Measurements from ENCODE around the gene ABCC6.

ABCC6 gene

GRCh38 chr16:16099320-16099719, 124.0 kb downstream of the ABCC6 start:
- Histone ChIP-seq H3K27ac (ENCODE audit: low read depth, low read length) (no peak overlapping the region), H3K36me3 (ENCODE audit: control insufficient read depth, insufficient read depth, low read length) (peaks cover 69% of the 10 kb centered on the region), H3K9me3 (ENCODE audit: control insufficient read depth, insufficient read depth, low read length) (no peaks in the 10 kb centered on the region), H3K4me3 (ENCODE audit: low read depth, low read length) (no peak overlapping the region), H3K4me1 (ENCODE audit: control insufficient read depth, insufficient read depth, low read length) (no peaks in the 10 kb centered on the region), H3K27me3 (ENCODE audit: control insufficient read depth, insufficient read depth, low read length) (no peaks in the 10 kb centered on the region), H3K9ac (ENCODE audit: low read depth, low read length) (no peak overlapping the region)
